K562 (cell line): ENCODE measurements around the gene PNPLA2. TPM values are rescaled to one million over a fixed set of nuclear protein-coding genes. Genes with fewer than 3 reads are reported as not detected.

ENCODE experiments used
- ATAC-seq: fragments of 200-7000 bp; cut with Tn5 transposase; 3 replicates; pipeline ENCODE4 v1.9.1; 2020; ENCODE audit warnings: moderate library complexity
- BruUV-seq: library from RNA; stranded (reverse); fragments of 400-500 nt; replicated peaks from 2 replicates; lab custom pipeline; 2021; lab: Mats Ljungman, UMichigan
- CTCF ChIA-PET: fragments of 300-600 bp; formaldehyde crosslinking; extraction: SDS; loops from one replicate; lab custom pipeline; 2021; ENCODE audit warnings: low intra/inter-chr PET ratio; lab: Yijun Ruan, JAX
- POLR2A ChIA-PET: fragments of 300-600, 350-650 bp; sonication (Branson Sonifier 250); formaldehyde crosslinking; extraction: SDS; loops from one replicate; lab custom pipeline; 2021; ENCODE audit warnings: antibody characterized with exemption, inconsistent platforms; lab: Yijun Ruan, JAX
- DNase-seq, 4 experiments: peaks; one replicate each; pipeline versions ENCODE4 v3.0.0 to v3.0.0-alpha.2; 2011 to 2018; ENCODE audit warnings: low spot score in 3 of 4, mixed read lengths in 3 of 4; ENCODE audit errors: extremely low read depth in 1 of 4
- FAIRE-seq: peaks from 2 replicates; lab custom pipeline; 2011; peaks lifted over from hg19 to GRCh38; lab: Jason Lieb, UNC
- H2AFZ ChIP-seq: 2 replicates; pipeline ENCODE4 v1.6.0; 2011; ENCODE audit warnings: low read depth, low read length, control low read depth, inconsistent platforms
- H3K27ac ChIP-seq: fragments of 200-600 bp; 3 replicates; pipeline ENCODE4 v1.8.0; 2011; ENCODE audit warnings: low read depth, mild to moderate bottlenecking, control low read depth, inconsistent platforms, low read length, moderate library complexity, mixed read lengths; ENCODE audit errors: extremely low read depth
- H3K27me3 ChIP-seq, 2 experiments: fragments of 300-600 bp in 1 of 2; 2 replicates in 1 of 2; 3 replicates in 1 of 2; pipeline versions ENCODE4 v1.6.0 to v1.8.0; 2011; ENCODE audit warnings: inconsistent platforms in 2 of 2, low read length in 2 of 2, mild to moderate bottlenecking in 1 of 2, mixed read lengths in 1 of 2, moderate library complexity in 1 of 2; ENCODE audit not compliant: control insufficient read depth in 2 of 2, insufficient read depth in 2 of 2
- H3K36me3 ChIP-seq: fragments of 300-600 bp; 3 replicates; pipeline ENCODE4 v1.8.0; 2011; ENCODE audit warnings: mild to moderate bottlenecking, low read length, inconsistent platforms; ENCODE audit not compliant: control insufficient read depth, insufficient read depth
- H3K4me1 ChIP-seq, 2 experiments: fragments of 200-600 bp in 1 of 2; replicated peaks in 1 of 2; 2 replicates in 1 of 2; 3 replicates in 1 of 2; pipeline versions ENCODE4 v1.5.1 to v1.8.0; 2011; ENCODE audit warnings: inconsistent platforms in 2 of 2, low read length in 2 of 2, mild to moderate bottlenecking in 1 of 2, mixed read lengths in 1 of 2, moderate library complexity in 1 of 2; ENCODE audit not compliant: control insufficient read depth in 2 of 2, insufficient read depth in 2 of 2
- H3K4me2 ChIP-seq: 2 replicates; pipeline ENCODE4 v1.6.1; 2011; ENCODE audit warnings: low read length, control low read depth, inconsistent platforms, mixed read lengths; ENCODE audit not compliant: insufficient read depth
- H3K4me3 ChIP-seq: fragments of 200-600 bp; sonication (generic), shearing (Covaris generic); 2 replicates; pipeline ENCODE4 v1.5.1; 2016; ENCODE audit warnings: control low read depth, inconsistent platforms
- H3K79me2 ChIP-seq: fragments of 200-600 bp; 3 replicates; pipeline ENCODE4 v1.8.0; 2011; ENCODE audit warnings: low read length, inconsistent platforms; ENCODE audit not compliant: control insufficient read depth, insufficient read depth
- H3K9ac ChIP-seq, 2 experiments: 2 replicates each; pipeline versions ENCODE4 v1.6.0 to v1.6.1; 2011; ENCODE audit warnings: low read depth in 2 of 2, low read length in 2 of 2, control low read depth in 1 of 2, inconsistent platforms in 1 of 2, mild to moderate bottlenecking in 1 of 2, mixed read lengths in 1 of 2; ENCODE audit not compliant: insufficient read depth in 1 of 2
- H3K9me1 ChIP-seq: one replicate; pipeline ENCODE4 v1.6.0; 2011; ENCODE audit warnings: inconsistent platforms, mild to moderate bottlenecking, low read length, moderate library complexity; ENCODE audit not compliant: control insufficient read depth, insufficient read depth
- H3K9me3 ChIP-seq: replicated peaks from 2 replicates; pipeline ENCODE4 v1.5.1; 2011; ENCODE audit warnings: low read depth, low read length, inconsistent platforms; ENCODE audit not compliant: control insufficient read depth, insufficient read depth
- H4K20me1 ChIP-seq: replicated peaks from 2 replicates; pipeline ENCODE4 v1.6.1; 2011; ENCODE audit warnings: low read length, inconsistent platforms, mixed read lengths; ENCODE audit not compliant: control insufficient read depth, insufficient read depth
- FOXP1 ChIP-seq: sonication (generic); formaldehyde crosslinking; IDR thresholded peaks from 2 replicates; pipeline ENCODE4 v1.8.0; 2022; ENCODE audit warnings: mild to moderate bottlenecking, missing genetic modification reagents
- HEY1 ChIP-seq: fragments of 250-450 bp; sonication (Bioruptor Pico); IDR thresholded peaks from 2 replicates; pipeline ENCODE4 v1.5.0; 2020; ENCODE audit warnings: mild to moderate bottlenecking, moderate library complexity, borderline replicate concordance
- POLR2A ChIP-seq: fragments of 450-650 bp; conservative IDR thresholded peaks from 2 replicates; pipeline ENCODE4 v1.6.1; 2016
- POLR2G ChIP-seq: fragments of 200-400 bp; formaldehyde crosslinking; IDR thresholded peaks from 2 replicates; pipeline ENCODE4 v1.6.1; 2017; ENCODE audit warnings: low read depth, mild to moderate bottlenecking, antibody characterized with exemption, low read length, moderate library complexity
- RBM39 ChIP-seq: fragments of 200-400 bp; formaldehyde crosslinking; optimal IDR thresholded peaks from 2 replicates; pipeline ENCODE3; 2018; ENCODE audit warnings: low read depth, low read length
- SUPT5H ChIP-seq: fragments of 450-650 bp; IDR thresholded peaks from 2 replicates; pipeline ENCODE4 v1.6.1; 2016
- TAL1 ChIP-seq: fragments of 450-650 bp; IDR thresholded peaks from 2 replicates; pipeline ENCODE4 v1.6.1; 2016; ENCODE audit warnings: mild to moderate bottlenecking
- WGBS: fragments of 100-300 bp; shearing (Covaris generic); methylation state at CpG from one replicate; pipeline ENCODE4 v1.1.6; 2016; ENCODE audit warnings: low coverage, mixed read lengths; ENCODE audit not compliant: insufficient coverage; ENCODE audit errors: missing lambda C conversion rate; 5-methylcytosine and 5-hydroxymethylcytosine counted together
- in situ Hi-C: fragments of 300-500 bp; cut with MboI; formaldehyde crosslinking; loops from 4 replicates; pipeline ENCODE4 v1.15.0; 2018; ENCODE audit warnings: inconsistent platforms, mixed read lengths
- intact Hi-C: fragments of 100-400 bp; cut with micrococcal nuclease; formaldehyde crosslinking; loops from 2 replicates; pipeline ENCODE4 v1.14.2; 2022
- polyA plus RNA-seq, 8 experiments: library from polyadenylated mRNA; depleted of rRNA in 4 of 8; stranded (reverse) in 5 of 8; unstranded in 3 of 8; fragments of >200 nt; fragmentation: Nextera tagmentation in 2 of 8; fragmentation: Illumina TruSeq in 1 of 8; extraction: Ambion mirVana in 2 of 8; extraction: Trizol in 1 of 8; gene quantifications; 2 replicates each; pipeline versions ENCODE4 v1.2.1 to v1.2.3, GENCODE V29; 2011 to 2014; ENCODE audit warnings: inconsistent platforms in 1 of 8, missing spikeins in 1 of 8
- total RNA-seq, 7 experiments: library from RNA; depleted of rRNA in 6 of 7; stranded (reverse); fragments of >200 nt in 6 of 7; fragmentation: Illumina TruSeq in 2 of 7; extraction: Trizol in 2 of 7; gene quantifications; 2 replicates each; pipeline versions ENCODE4 v1.2.1 to v1.2.3, GENCODE V29; 2011 to 2021; ENCODE audit warnings: low replicate concordance in 1 of 7
- TF ChIP-seq, protein P1 (sequence below): fragments of 450-650 bp; formaldehyde crosslinking; conservative IDR thresholded peaks from 2 replicates; pipeline ENCODE4 v1.4.0; 2022; ENCODE audit warnings: mild to moderate bottlenecking, missing genetic modification characterization
- TF ChIP-seq, protein P2 (sequence below): fragments of 200-800 bp; sonication (Bioruptor generic); IDR thresholded peaks from 2 replicates; pipeline ENCODE4 v1.6.1; 2017; ENCODE audit warnings: missing genetic modification characterization, missing compliant biosample characterization

The PNPLA2 gene
- total and polyA plus RNA-seq, 9 of the 15 experiments (the other 6 are each of a cell fraction or from before 2014, with no cell fraction given) = 0.39 to 87.1 (median 8.4) TPM

DNA sequence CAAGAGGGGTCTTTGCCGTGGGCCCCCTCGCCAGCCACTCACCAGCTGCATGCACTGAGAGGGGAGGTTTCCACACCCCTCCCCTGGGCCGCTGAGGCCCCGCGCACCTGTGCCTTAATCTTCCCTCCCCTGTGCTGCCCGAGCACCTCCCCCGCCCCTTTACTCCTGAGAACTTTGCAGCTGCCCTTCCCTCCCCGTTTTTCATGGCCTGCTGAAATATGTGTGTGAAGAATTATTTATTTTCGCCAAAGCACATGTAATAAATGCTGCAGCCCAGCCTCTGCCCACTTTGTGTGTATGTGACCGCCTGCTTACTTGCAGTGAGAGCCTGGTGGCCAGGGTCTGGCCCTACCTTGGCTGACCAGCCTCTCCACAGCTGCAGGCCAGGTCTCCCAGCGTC, 6.2 kb downstream of the PNPLA2 start:
- H3K27me3 ChIP-seq = no peaks in the 10 kb centered on the region

DNA sequence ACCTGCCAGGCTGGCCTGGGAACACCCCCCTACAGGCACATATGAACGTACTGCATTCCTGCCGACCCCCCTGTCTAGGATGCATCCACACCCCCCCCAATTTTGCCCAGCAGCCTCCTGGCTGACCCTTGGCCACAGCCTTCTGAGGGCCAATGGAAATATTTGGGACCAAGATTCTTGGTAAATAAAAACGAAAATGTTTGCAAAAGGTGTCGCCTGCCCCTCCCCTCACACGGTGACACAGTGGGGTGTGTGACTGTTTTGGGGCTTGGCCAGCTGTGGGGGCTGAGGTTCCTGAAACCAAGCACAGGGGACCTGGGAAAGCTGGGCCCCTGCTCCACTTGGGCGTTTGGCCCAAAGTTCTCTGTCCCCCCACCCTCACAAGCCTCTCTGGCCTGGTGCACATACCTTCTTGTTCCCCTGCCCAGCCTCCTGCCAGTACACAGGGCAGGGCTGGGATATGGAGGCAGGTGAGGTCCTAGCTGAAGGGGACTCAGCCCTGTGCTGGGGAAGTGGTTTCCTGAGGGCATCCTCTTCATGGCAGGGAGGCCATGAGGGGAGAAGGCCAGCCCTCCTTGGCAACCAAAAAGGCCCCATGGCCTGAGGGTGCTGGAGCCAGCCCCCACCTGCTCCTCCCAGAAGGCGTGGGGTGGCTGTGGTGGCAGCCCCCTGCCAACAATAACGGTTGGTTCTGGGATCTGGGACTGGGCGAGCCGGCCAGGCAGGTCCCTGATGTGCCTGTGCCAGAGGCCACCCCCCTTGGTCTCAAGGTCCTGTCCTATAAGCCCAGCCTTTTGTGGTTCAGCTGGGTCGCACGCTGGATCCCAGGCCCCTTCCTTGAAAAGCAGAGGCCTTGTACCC, 6.9 kb downstream of the PNPLA2 start:
- FAIRE-seq = no peak
- no peaks in the 10 kb centered on the region for H3K27me3 ChIP-seq
- no peak overlapping the region for H3K27ac ChIP-seq
- H3K36me3 ChIP-seq = peaks cover 43% of the 10 kb centered on the region; the same call in 1 of the 3 replicates
- intact Hi-C loops = no loop called here
- H2AFZ ChIP-seq = no peak overlapping the region
- no TSS peak for BruUV-seq
- no peaks in the 10 kb centered on the region for H3K9me3 ChIP-seq
- H3K9ac ChIP-seq = peak overlapping the region in 1 of 2 experiments; percentile 81; a peak in 2 of 4 replicates
- H3K79me2 ChIP-seq = peaks cover 16% of the 10 kb centered on the region
- no peak for DNase-seq
- H3K9me1 ChIP-seq = peaks cover 3% of the 10 kb centered on the region
- POLR2A ChIA-PET = interaction anchor here (0.6 to 1.9 kb wide), 4 partner anchors 9 to 33 kb away, joined by 3 to 6 read pairs (median 3); no protein-coding TSS in a partner anchor
- 69% methylated on average over 12 of the region's 12 CpGs for WGBS
- peaks cover 8% of the 10 kb centered on the region; the same call in 1 of the 2 replicates for H4K20me1 ChIP-seq
- H3K4me1 ChIP-seq = peaks cover 24 to 93% of the 10 kb centered on the region in 2 experiments
- CTCF ChIA-PET = no interaction called here
- in situ Hi-C loops = no loop called here
- no peak for ATAC-seq
- H3K4me3 ChIP-seq = no peak overlapping the region
- H3K4me2 ChIP-seq = no peak overlapping the region
- TF ChIP-seq TAL1 = no peak
- 0 out of 2 replicates have a peak, but pooled peaks have one; percentile 5 for TF ChIP-seq FOXP1
- no peak for TF ChIP-seq HEY1 (CRISPR knock-in tag)
- peak; percentile 49 for TF ChIP-seq POLR2A
- TF ChIP-seq, protein P1, sequence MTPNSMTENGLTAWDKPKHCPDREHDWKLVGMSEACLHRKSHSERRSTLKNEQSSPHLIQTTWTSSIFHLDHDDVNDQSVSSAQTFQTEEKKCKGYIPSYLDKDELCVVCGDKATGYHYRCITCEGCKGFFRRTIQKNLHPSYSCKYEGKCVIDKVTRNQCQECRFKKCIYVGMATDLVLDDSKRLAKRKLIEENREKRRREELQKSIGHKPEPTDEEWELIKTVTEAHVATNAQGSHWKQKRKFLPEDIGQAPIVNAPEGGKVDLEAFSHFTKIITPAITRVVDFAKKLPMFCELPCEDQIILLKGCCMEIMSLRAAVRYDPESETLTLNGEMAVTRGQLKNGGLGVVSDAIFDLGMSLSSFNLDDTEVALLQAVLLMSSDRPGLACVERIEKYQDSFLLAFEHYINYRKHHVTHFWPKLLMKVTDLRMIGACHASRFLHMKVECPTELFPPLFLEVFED (CRISPR knock-in tag) = peak; percentile 40
- TF ChIP-seq, protein P2, sequence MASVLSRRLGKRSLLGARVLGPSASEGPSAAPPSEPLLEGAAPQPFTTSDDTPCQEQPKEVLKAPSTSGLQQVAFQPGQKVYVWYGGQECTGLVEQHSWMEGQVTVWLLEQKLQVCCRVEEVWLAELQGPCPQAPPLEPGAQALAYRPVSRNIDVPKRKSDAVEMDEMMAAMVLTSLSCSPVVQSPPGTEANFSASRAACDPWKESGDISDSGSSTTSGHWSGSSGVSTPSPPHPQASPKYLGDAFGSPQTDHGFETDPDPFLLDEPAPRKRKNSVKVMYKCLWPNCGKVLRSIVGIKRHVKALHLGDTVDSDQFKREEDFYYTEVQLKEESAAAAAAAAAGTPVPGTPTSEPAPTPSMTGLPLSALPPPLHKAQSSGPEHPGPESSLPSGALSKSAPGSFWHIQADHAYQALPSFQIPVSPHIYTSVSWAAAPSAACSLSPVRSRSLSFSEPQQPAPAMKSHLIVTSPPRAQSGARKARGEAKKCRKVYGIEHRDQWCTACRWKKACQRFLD (CRISPR knock-in tag) = no peak
- TF ChIP-seq SUPT5H = peak; percentile 47

More for the DNA sequence above, 6.2 kb downstream of the PNPLA2 start:
- intact Hi-C loops (no loop called here), in situ Hi-C loops (no loop called here)
- Histone ChIP-seq H3K79me2 (peaks cover 23% of the 10 kb centered on the region), H3K4me2 (no peak overlapping the region), H3K36me3 (peaks cover 43% of the 10 kb centered on the region; the same call in 1 of the 3 replicates), H3K9me1 (peaks cover 6% of the 10 kb centered on the region), H3K4me1 (peaks cover 28 to 93% of the 10 kb centered on the region in 2 experiments), H3K27ac (no peak overlapping the region), H4K20me1 (peaks cover 13% of the 10 kb centered on the region), H2AFZ (no peak overlapping the region), H3K4me3 (no peak overlapping the region), H3K9me3 (no peaks in the 10 kb centered on the region), H3K9ac (peak overlapping the region in 1 of 2 experiments; percentile 81; a peak in 2 of 4 replicates)
- FAIRE-seq (no peak), ATAC-seq (no peak), DNase-seq (no peak)
- CTCF ChIA-PET = no interaction called here
- BruUV-seq = no TSS peak
- POLR2A ChIA-PET = interaction anchor here (1.2 to 1.9 kb wide), 4 partner anchors 9 to 17 kb away, joined by 3 to 6 read pairs (median 3); partner anchors contain the start of gene RPLP2
- TF ChIP-seq RBM39 (no peak), POLR2G (peak; percentile 9; the same call in 1 of the 2 replicates)
- WGBS = 69% methylated on average over 6 of the region's 11 CpGs
